Measurements from ENCODE around the gene MGA. TPM values are rescaled to one million over a fixed set of nuclear protein-coding genes. Genes with fewer than 3 reads are reported as not detected.
"Not testable (repeated sequence)": the region's sequence is repeated elsewhere in the genome, so short reads cannot be mapped to it uniquely, and the experiment has no call there.

The MGA gene
- total RNA-seq, 1 donor from 2014 or later, result 32.6 TPM

GRCh38 chr15:41716864-41717263 is 56.7 kb downstream of the MGA start:
- H3K4me2 ChIP-seq (ENCODE audit: low read length), result no peak overlapping the region
- no peak overlapping the region for H3K27ac Mint-ChIP-seq (ENCODE audit: unreplicated experiment)
- no peaks in the 10 kb centered on the region for H3K27me3 ChIP-seq (ENCODE audit: insufficient read depth, low read length)
- DNase-seq (ENCODE audit: low read depth) (no peak), FAIRE-seq (no peak)
- H3K4me3 Mint-ChIP-seq (ENCODE audit: unreplicated experiment), result no peak overlapping the region
- peaks cover 8% of the 10 kb centered on the region for H3K36me3 ChIP-seq (ENCODE audit: insufficient read depth, low read length)
- H4K20me1 ChIP-seq (ENCODE audit: insufficient read depth, low read length), result no peaks in the 10 kb centered on the region
- H3K27ac ChIP-seq (ENCODE audit: low read depth, low read length), result no peak overlapping the region
- peaks cover 9% of the 10 kb centered on the region for H3K79me2 ChIP-seq (ENCODE audit: insufficient read depth, low read length)
- H3K4me1 Mint-ChIP-seq (ENCODE audit: low read depth, unreplicated experiment), result no peaks in the 10 kb centered on the region
- no peaks in the 10 kb centered on the region for H3K9me3 Mint-ChIP-seq (ENCODE audit: unreplicated experiment)
- no peak overlapping the region for H3K4me3 ChIP-seq (ENCODE audit: insufficient read depth, low read depth, low read length)
- H3K9ac ChIP-seq (ENCODE audit: low read length), result no peak overlapping the region
- H3K9me3 ChIP-seq (ENCODE audit: insufficient read depth, low read depth, low read length), result no peaks in the 10 kb centered on the region
- no peak overlapping the region for H2AFZ ChIP-seq (ENCODE audit: low read depth, low read length)
- no peaks in the 10 kb centered on the region for H3K27me3 Mint-ChIP-seq (ENCODE audit: low read depth, unreplicated experiment)
- no peaks in the 10 kb centered on the region for H3K4me1 ChIP-seq (ENCODE audit: insufficient read depth, low read length)
- TF ChIP-seq CTCF (IDR thresholded peaks at IDR 0.05; ENCODE audit: insufficient read depth, low read depth, low read length), result no peak
- no peak for TF ChIP-seq EZH2 (IDR thresholded peaks at IDR 0.05; ENCODE audit: insufficient read depth, low read length)
- H3K36me3 Mint-ChIP-seq (ENCODE audit: low read depth, unreplicated experiment), result peaks cover 3% of the 10 kb centered on the region

- peaks cover 4% of the 10 kb centered on the region for H3K36me3 ChIP-seq (ENCODE audit: insufficient read depth, low read length)
- H3K4me3 ChIP-seq (ENCODE audit: insufficient read depth, low read depth, low read length), result no peak overlapping the region
- H3K27me3 ChIP-seq (ENCODE audit: insufficient read depth, low read length), result no peaks in the 10 kb centered on the region
- no peaks in the 10 kb centered on the region for H3K9me3 ChIP-seq (ENCODE audit: insufficient read depth, low read depth, low read length)
- no peaks in the 10 kb centered on the region for H3K27me3 Mint-ChIP-seq (ENCODE audit: low read depth, unreplicated experiment)
- no peak overlapping the region for H3K9ac ChIP-seq (ENCODE audit: low read length)
- peaks cover 5% of the 10 kb centered on the region for H3K4me1 Mint-ChIP-seq (ENCODE audit: low read depth, unreplicated experiment)
- peaks cover 26% of the 10 kb centered on the region for H4K20me1 ChIP-seq (ENCODE audit: insufficient read depth, low read length)
- TF ChIP-seq EZH2 (IDR thresholded peaks at IDR 0.05; ENCODE audit: insufficient read depth, low read length) (no peak), CTCF (IDR thresholded peaks at IDR 0.05; ENCODE audit: insufficient read depth, low read depth, low read length) (no peak)
- peaks cover 4% of the 10 kb centered on the region for H3K4me1 ChIP-seq (ENCODE audit: insufficient read depth, low read length)
- no peak overlapping the region for H2AFZ ChIP-seq (ENCODE audit: low read depth, low read length)
- no peaks in the 10 kb centered on the region for H3K36me3 Mint-ChIP-seq (ENCODE audit: low read depth, unreplicated experiment)
- DNase-seq (ENCODE audit: low read depth) (peak; percentile 77), FAIRE-seq (no peak)
- no peak overlapping the region for H3K27ac Mint-ChIP-seq (ENCODE audit: unreplicated experiment)
- H3K4me3 Mint-ChIP-seq (ENCODE audit: unreplicated experiment), result no peak overlapping the region
- H3K79me2 ChIP-seq (ENCODE audit: insufficient read depth, low read length), result peaks cover 11% of the 10 kb centered on the region
- no peak overlapping the region for H3K27ac ChIP-seq (ENCODE audit: low read depth, low read length)
- H3K4me2 ChIP-seq (ENCODE audit: low read length), result no peak overlapping the region
- no peaks in the 10 kb centered on the region for H3K9me3 Mint-ChIP-seq (ENCODE audit: unreplicated experiment)
Observed at GRCh38 chr15:41727143-41727542, 66.9 kb downstream of the MGA start.

- H4K20me1 ChIP-seq (ENCODE audit: insufficient read depth, low read length), result peaks cover 23% of the 10 kb centered on the region
- H3K27me3 ChIP-seq (ENCODE audit: insufficient read depth, low read length); FAIRE-seq; H3K4me2 ChIP-seq (ENCODE audit: low read length); H3K27ac ChIP-seq (ENCODE audit: low read depth, low read length); H3K4me3 Mint-ChIP-seq (ENCODE audit: unreplicated experiment); H3K4me1 ChIP-seq (ENCODE audit: insufficient read depth, low read length); H2AFZ ChIP-seq (ENCODE audit: low read depth, low read length); H3K9me3 Mint-ChIP-seq (ENCODE audit: unreplicated experiment); H3K27me3 Mint-ChIP-seq (ENCODE audit: low read depth, unreplicated experiment); H3K9ac ChIP-seq (ENCODE audit: low read length); H3K9me3 ChIP-seq (ENCODE audit: insufficient read depth, low read depth, low read length); H3K4me3 ChIP-seq (ENCODE audit: insufficient read depth, low read depth, low read length); H3K36me3 Mint-ChIP-seq (ENCODE audit: low read depth, unreplicated experiment); H3K4me1 Mint-ChIP-seq (ENCODE audit: low read depth, unreplicated experiment); H3K36me3 ChIP-seq (ENCODE audit: insufficient read depth, low read length): not testable (repeated sequence)
- H3K27ac Mint-ChIP-seq (ENCODE audit: unreplicated experiment), result peak overlapping the region; percentile 47
- peak; percentile 2 for DNase-seq (ENCODE audit: low read depth)
- peaks cover 11% of the 10 kb centered on the region for H3K79me2 ChIP-seq (ENCODE audit: insufficient read depth, low read length)
Observed at GRCh38 chr15:41728061-41728460, 67.9 kb downstream of the MGA start.

Data from astrocyte (in vitro differentiated cells and primary cell).